ENCODE data around the gene WBP1. TPM values are rescaled to one million over a fixed set of nuclear protein-coding genes. Genes with fewer than 3 reads are reported as not detected.
"Not testable (repeated sequence)": the region's sequence is repeated elsewhere in the genome, so short reads cannot be mapped to it uniquely, and the experiment has no call there.

WBP1 gene
- total RNA-seq, 1 experiment from 2014 or later: 64.4 TPM

DNA sequence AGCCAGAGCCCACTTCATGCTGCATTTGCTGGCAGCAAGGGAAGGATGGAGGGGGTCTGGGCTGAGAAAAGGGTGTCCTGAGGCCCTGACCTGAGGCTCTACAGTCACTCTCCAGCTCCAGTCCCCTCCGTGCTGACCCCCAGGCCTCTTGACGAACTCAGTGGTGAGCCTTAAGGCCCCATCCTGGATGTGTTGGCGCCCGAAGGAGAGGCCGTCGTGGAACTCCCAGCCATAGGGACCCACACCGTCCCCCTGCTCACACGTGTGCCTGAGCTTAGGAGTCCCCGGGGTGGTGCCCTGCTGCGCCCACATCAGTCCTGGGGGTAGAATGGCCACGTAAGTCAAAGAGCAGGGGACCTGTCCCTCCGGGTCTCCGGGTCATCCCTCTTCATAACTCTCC, 6.2 kb downstream of the WBP1 start:
- intact Hi-C loops (cut with micrococcal nuclease): no loop called here

DNA sequence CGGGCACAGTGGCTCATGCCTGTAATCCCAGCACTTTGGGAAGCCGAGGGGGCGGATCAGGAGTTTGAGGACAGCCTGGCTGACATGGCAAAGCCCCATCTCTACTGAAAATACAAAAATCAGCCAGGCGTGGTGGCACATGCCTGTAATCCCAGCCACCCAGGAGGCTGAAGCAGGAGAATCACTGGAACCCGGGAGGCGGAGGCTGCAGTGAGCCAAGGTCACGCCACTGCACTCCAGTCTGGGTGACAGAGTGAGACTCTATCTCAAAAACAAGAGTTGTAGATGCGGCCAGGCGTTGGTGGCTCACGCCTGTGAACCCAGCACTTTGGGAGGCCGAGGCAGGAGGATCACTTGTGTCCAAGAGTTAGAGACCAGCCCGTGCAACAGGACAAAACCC, 12.5 kb downstream of the WBP1 start:
- H3K27me3 ChIP-seq (ENCODE audit: low read length); H3K9ac ChIP-seq (ENCODE audit: low read length); H2AFZ ChIP-seq (ENCODE audit: low read length); H3K36me3 ChIP-seq (ENCODE audit: low read depth, low read length); CTCF ChIA-PET; H3K9me2 ChIP-seq (replicated peaks; ENCODE audit: low read length); DNase-seq; BruUV-seq (replicated peaks); H3K4me3 ChIP-seq (ENCODE audit: low read length); H3K9me3 ChIP-seq (ENCODE audit: low read length); intact Hi-C loops (cut with micrococcal nuclease); H3K4me2 ChIP-seq (ENCODE audit: low read length); ATAC-seq; H3K27ac ChIP-seq (ENCODE audit: low read length); H4K20me1 ChIP-seq (ENCODE audit: low read length): not testable (repeated sequence)
- Histone ChIP-seq H3F3A (ENCODE audit: low read length, unreplicated experiment) (peaks cover 10% of the 10 kb centered on the region), H3K79me2 (ENCODE audit: low read length) (peaks cover 14% of the 10 kb centered on the region), H3K4me1 (ENCODE audit: insufficient read depth, low read length) (peaks cover 14% of the 10 kb centered on the region)
- POLR2A ChIA-PET (ENCODE audit: unreplicated experiment): interaction anchor here (0.6 kb wide), 1 partner anchor 466 kb away, joined by 3 read pairs; no protein-coding TSS in a partner anchor

More for the DNA sequence above, 6.2 kb downstream of the WBP1 start:
- TSS peak; percentile 25 for BruUV-seq (replicated peaks)
- Histone ChIP-seq H3K36me3 (ENCODE audit: low read depth, low read length) (peaks cover 5% of the 10 kb centered on the region; the same call in 1 of the 2 replicates), H4K20me1 (ENCODE audit: low read length) (no peaks in the 10 kb centered on the region), H3K9ac (ENCODE audit: low read length) (peak overlapping the region; percentile 88), H3K9me3 (ENCODE audit: low read length) (no peaks in the 10 kb centered on the region), H3K27me3 (ENCODE audit: low read length) (no peaks in the 10 kb centered on the region), H3K27ac (ENCODE audit: low read length) (no peak overlapping the region), H3K4me1 (ENCODE audit: insufficient read depth, low read length) (peaks cover 10% of the 10 kb centered on the region; the same call in 1 of the 2 replicates), H3K79me2 (ENCODE audit: low read length) (peaks cover 35% of the 10 kb centered on the region), H3K9me2 (replicated peaks; ENCODE audit: low read length) (no peaks in the 10 kb centered on the region), H3K4me3 (ENCODE audit: low read length) (peak overlapping the region; percentile 94), H3K4me2 (ENCODE audit: low read length) (peak overlapping the region; percentile 100), H2AFZ (ENCODE audit: low read length) (peak overlapping the region; percentile 95), H3F3A (ENCODE audit: low read length, unreplicated experiment) (no peaks in the 10 kb centered on the region)
- peak; percentile 4; the same call in 1 of the 2 replicates for ATAC-seq
- TF ChIP-seq EZH2 (IDR thresholded peaks at IDR 0.05; ENCODE audit: low read length, unreplicated experiment): no peak
- TF ChIP-seq EZH2phosphoT487 (IDR thresholded peaks at IDR 0.05; ENCODE audit: borderline replicate concordance, low read length): no peak
- TF ChIP-seq, protein P1, sequence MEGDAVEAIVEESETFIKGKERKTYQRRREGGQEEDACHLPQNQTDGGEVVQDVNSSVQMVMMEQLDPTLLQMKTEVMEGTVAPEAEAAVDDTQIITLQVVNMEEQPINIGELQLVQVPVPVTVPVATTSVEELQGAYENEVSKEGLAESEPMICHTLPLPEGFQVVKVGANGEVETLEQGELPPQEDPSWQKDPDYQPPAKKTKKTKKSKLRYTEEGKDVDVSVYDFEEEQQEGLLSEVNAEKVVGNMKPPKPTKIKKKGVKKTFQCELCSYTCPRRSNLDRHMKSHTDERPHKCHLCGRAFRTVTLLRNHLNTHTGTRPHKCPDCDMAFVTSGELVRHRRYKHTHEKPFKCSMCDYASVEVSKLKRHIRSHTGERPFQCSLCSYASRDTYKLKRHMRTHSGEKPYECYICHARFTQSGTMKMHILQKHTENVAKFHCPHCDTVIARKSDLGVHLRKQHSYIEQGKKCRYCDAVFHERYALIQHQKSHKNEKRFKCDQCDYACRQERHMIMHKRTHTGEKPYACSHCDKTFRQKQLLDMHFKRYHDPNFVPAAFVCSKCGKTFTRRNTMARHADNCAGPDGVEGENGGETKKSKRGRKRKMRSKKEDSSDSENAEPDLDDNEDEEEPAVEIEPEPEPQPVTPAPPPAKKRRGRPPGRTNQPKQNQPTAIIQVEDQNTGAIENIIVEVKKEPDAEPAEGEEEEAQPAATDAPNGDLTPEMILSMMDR (conservative IDR thresholded peaks at IDR 0.05; ENCODE audit: low read depth, low read length): no peak
- DNase-seq: no peak
- CTCF ChIA-PET: no interaction called here
- POLR2A ChIA-PET (ENCODE audit: unreplicated experiment): no interaction called here

GRCh38 chr2:74471332-74472065, 13.3 kb downstream of the WBP1 start:
- intact Hi-C loops (cut with micrococcal nuclease): no loop called here
- peak overlapping the region; percentile 89 for H2AFZ ChIP-seq (ENCODE audit: low read length)
- H3K4me1 ChIP-seq (ENCODE audit: insufficient read depth, low read length): peaks cover 14% of the 10 kb centered on the region
- peak overlapping the region; percentile 80 for H3K27ac ChIP-seq (ENCODE audit: low read length)
- H3K4me2 ChIP-seq (ENCODE audit: low read length): peak overlapping the region; percentile 82
- H3K79me2 ChIP-seq (ENCODE audit: low read length): peaks cover 9% of the 10 kb centered on the region
- H3K36me3 ChIP-seq (ENCODE audit: low read depth, low read length): peaks cover 8% of the 10 kb centered on the region
- no peaks in the 10 kb centered on the region for H3K9me3 ChIP-seq (ENCODE audit: low read length)
- ATAC-seq (peak; percentile 4; the same call in 1 of the 2 replicates), DNase-seq (no peak)
- peak overlapping the region; percentile 79 for H3K4me3 ChIP-seq (ENCODE audit: low read length)
- ChIA-PET CTCF (no interaction called here), POLR2A (ENCODE audit: unreplicated experiment) (interaction anchor here (0.6 to 0.7 kb wide), 2 partner anchors 41 to 467 kb away, joined by 3 to 21 read pairs; no protein-coding TSS in a partner anchor)
- peak overlapping the region; percentile 84 for H3K9ac ChIP-seq (ENCODE audit: low read length)
- TF ChIP-seq EZH2phosphoT487 (IDR thresholded peaks at IDR 0.05; ENCODE audit: borderline replicate concordance, low read length) (no peak), EZH2 (IDR thresholded peaks at IDR 0.05; ENCODE audit: low read length, unreplicated experiment) (no peak)
- TF ChIP-seq, protein P1 (conservative IDR thresholded peaks at IDR 0.05; ENCODE audit: low read depth, low read length): no peak
- BruUV-seq (replicated peaks): no TSS peak
- peaks cover 10% of the 10 kb centered on the region for H3F3A ChIP-seq (ENCODE audit: low read length, unreplicated experiment)
- H3K9me2 ChIP-seq (replicated peaks; ENCODE audit: low read length): no peaks in the 10 kb centered on the region
- H4K20me1 ChIP-seq (ENCODE audit: low read length): no peaks in the 10 kb centered on the region
- no peaks in the 10 kb centered on the region for H3K27me3 ChIP-seq (ENCODE audit: low read length)

Measured in PC-3 (cell line).